Amniotic stem cell (primary cell): ENCODE results near the gene CYBA.

Source experiments
- DNase-seq: peaks from one replicate; lab custom pipeline; 2025; lab: John Stamatoyannopoulos, UW

Gene CYBA

DNA sequence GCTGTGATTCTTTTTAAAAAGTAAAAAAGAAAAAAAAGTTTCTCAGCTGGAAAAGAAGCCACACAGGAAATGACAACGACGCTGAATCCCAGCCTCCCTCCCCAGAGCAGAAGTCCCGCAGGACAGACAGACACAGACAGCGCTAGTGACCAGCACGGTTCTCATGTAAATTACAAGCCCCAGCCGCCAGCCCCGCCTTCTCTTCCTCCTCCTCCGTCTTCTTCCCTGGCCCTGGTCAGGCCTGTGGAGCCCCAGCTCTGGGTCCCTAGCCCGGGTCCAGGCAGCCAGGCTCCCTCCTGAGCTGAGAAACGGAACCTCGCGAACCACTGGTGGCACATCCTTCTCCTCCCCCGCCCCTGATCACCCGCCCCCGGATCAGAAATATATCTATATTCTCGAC, 19.5 kb downstream of the CYBA start:
- no peak for DNase-seq

DNA sequence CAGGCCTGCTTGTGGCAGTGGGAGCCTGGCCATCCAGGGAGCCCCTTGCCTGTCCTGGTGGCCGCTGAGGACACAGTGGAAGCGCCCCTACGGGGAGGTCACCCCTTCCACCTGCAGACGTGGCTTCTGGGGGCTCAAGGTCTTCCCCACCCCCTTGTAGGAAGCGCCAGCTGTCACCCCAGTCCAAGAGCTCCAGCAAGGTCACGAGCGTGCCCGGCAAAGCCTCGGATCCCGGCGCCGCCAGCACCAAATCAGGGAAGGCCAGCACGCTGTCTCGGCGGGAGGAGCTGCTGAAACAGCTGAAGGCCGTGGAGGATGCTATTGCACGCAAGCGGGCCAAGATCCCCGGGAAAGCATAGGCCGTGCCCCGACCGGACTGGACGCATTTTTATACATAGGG, 19.9 kb downstream of the CYBA start:
- DNase-seq: no peak

DNA sequence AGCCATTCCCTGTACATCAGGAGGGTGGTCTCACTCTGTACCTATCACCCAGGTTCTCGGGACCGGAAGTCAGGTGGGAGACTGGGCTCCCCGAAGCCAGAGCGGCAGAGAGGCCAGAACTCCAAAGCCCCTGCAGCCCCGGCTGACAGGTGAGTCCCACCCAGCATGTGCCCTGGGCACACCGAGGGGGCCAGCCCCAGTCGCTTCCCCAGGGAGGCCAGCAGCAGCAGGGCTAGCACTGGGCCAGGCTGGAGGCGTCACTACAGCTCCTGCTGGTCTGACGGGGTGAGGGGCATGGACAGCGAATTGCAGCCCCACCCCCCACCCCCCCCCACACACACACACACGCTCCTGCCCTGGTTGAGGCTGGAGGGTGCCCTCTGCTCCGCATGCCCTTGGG, 20.4 kb downstream of the CYBA start:
- DNase-seq: no peak

DNA sequence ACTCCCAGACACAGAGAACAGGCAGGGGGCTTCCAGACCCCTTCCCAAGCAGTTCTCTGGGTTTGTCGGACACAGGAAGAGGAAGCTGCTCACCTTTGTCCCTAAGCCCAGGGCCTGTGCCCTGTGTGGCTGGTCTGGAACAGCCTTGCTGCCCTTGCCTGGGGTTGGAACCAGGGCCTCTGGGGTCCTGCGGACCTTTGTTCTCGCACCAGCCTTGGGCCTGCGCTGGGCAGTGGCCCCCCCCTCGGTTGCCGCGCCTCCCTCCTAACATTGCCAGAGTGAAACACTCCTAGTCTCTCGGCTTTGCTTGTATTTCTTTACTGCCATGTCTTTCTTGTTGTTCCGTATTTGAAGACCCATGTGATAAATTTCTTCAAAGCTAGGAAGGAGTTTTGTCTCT, 21.0 kb downstream of the CYBA start:
- DNase-seq: no peak

DNA sequence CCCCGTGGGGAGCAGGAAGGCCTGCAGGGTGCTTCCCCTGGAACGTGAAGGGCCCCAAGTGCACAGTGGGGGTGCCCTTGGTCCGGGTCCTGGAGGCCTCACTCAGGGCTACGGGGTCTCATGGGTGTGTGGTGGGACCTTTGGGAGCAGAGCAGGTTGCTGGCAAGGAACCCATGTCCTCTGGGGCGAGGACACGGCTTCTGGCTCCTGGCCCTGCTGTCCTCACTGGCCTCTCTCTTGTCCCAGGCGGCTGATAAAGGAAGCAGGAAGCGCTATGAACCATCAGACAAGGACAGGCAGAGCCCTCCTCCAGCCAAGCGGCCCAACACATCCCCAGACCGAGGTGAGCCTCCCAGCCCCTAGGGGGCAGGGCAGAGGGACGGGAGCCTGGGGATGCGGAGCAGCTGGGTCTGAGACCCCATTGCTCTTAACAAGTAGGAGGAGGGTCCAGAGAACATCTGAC, 22.3 kb downstream of the CYBA start:
- DNase-seq: no peak

DNA sequence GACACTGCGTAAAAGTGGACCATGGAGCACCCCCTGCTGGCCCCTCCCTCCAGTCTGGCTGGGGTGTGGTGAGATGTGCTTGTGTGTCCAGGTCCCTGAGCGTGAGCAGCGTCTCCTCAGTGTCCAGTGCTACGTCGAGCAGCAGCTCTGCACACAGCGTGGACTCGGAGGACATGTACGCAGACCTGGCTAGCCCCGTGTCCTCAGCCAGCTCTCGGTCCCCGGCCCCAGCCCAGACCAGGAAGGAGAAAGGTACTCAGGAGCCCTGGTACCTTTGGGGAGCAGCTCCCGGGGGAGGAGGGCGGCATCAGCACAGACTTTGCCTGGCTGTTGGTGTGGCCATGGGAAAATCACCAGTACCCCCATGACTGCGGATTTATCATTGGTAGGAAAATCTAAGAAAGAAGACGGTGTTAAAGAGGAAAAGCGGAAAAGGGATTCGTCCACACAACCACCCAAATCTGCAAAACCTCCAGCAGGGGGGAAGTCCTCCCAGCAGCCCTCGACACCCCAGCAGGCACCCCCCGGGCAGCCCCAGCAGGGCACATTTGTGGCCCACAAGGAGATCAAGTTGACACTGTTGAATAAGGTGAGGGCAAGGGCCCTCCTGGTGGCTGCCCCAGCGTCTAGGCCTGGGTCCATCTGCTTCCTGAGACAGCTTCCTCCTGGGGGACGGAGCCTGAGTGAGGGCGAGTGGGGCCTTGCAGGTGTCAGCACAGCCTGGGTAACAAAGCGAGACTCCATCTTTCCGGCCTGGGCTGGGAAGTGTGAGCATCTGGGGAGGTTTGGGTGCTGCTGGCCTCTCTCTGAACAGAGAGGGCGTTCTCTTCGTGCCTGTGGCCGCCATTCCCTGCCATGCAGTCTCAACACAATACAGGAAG, 23.1 kb downstream of the CYBA start:
- no peak for DNase-seq

DNA sequence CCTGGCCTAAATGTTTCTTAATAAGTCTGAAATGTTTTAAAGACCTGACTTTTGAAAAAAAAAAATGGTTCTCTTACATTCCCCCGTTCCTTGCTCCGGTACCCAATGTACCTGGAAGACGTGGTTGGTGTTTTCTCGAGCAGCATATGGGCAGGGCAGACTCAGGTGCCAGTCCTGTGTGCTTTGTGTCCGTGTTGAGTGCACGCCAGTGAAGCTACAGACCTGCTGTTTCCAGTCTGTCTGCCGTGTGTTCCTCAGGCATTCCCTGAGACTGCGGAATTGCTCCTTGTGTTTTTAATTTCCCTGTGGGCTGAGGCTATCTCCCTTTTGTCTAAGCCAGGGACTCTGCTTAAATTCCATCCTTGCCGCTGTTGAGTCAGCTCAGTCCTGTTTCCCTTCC, 24.2 kb downstream of the CYBA start:
- DNase-seq: no peak

DNA sequence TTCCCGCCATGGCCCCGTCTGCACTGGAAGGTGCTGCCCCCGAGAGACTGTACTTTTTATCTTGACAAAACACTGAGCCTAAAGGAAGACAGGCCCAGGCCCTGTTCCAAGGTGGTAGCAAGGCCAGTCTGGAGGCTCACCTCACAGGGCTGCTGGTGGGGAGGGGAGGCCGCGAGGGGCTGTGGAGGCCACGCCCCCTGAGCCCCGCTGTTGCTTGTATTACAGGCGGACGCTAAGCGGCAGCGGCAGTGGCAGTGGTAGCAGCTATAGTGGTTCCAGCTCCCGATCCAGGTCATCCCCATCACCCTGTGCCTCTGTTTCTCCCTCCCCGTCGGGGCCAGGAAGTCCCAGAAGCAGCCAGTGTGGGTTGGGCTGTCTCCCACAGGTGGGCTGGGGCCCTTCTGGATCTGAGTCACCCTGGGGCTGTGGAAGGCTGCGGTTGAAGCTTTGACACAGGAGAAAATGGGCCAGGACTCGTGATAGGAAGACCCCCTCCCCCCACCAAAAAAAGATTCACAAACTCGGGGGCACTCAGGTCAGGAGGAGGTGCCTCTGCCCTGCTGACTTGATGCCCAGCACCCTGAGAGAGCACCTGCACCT, 25.8 kb downstream of the CYBA start:
- no peak for DNase-seq

DNA sequence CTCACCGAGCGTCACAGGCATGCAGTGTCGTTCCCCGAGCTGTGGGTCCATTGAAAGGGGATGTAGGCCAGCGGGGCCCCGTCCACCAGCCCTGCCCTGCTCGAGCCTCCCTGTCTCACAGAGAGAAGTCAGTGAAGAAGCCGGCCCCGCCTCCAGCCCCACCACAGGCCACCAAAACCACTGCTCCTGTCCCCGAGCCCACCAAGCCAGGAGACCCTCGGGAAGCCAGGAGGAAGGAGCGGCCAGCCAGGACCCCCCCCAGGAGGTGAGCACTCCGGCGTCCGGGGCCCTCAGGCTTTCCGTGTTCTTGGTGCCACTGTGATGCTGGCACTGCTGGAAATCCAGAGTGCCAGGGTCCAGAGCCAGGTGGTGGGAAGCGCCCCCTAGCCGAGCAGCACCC, 26.4 kb downstream of the CYBA start:
- DNase-seq: no peak

DNA sequence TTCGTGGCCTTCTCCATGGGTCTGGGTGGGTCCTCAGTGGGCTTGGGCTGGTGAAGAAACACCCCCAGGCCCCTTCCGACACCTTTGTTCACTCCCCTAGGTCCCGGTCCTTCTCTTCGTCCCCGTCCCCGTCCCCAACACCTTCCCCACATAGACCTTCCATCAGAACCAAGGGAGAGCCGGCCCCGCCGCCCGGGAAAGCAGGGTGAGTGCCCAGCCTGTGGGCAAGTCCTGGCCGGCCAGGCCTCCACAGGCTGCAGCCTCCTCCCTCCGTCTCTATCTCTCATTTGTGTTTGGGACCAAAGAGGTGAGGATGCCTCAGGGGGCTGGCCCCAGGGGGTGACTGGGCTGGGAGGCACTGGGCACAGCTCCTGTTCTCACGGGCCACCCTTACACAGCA, 27.0 kb downstream of the CYBA start:
- no peak for DNase-seq

DNA sequence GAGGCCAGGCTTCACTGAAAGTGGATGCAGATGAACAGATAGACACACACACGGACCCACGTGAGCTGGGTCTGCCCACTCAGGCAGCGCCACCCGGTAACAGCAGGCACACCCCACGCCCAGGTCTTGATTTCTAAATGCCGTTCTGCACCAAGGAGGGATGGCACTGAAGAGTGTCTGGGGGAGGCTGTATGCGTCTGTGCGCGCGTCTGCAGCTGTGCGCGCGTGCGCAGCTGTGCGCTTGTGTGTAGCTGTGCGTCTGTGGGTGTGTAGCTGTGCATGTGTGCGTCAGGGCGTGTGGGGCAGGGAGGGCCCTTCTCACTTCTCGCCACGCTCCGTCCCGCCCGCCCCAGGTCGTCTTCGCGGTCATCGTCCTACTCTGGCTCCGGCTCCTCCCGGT, 28.0 kb downstream of the CYBA start:
- no peak for DNase-seq

DNA sequence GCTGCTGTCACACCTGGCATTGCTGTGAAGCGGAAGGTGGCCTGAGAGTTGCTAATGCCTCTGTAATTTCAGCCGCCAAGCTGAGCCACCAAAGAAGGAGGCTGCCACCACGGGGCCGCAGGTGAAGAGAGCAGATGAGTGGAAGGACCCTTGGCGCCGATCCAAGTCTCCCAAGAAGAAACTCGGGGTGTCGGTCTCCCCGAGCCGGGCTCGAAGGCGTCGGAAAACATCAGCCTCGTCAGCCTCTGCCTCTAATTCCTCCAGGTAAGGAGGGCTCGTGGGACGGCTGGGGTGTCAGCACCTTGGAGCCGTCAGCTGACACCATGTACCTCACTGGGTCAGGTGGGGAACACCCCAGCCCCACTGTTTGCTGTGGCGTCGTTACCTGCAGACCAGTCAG, 28.7 kb downstream of the CYBA start:
- no peak for DNase-seq

DNA sequence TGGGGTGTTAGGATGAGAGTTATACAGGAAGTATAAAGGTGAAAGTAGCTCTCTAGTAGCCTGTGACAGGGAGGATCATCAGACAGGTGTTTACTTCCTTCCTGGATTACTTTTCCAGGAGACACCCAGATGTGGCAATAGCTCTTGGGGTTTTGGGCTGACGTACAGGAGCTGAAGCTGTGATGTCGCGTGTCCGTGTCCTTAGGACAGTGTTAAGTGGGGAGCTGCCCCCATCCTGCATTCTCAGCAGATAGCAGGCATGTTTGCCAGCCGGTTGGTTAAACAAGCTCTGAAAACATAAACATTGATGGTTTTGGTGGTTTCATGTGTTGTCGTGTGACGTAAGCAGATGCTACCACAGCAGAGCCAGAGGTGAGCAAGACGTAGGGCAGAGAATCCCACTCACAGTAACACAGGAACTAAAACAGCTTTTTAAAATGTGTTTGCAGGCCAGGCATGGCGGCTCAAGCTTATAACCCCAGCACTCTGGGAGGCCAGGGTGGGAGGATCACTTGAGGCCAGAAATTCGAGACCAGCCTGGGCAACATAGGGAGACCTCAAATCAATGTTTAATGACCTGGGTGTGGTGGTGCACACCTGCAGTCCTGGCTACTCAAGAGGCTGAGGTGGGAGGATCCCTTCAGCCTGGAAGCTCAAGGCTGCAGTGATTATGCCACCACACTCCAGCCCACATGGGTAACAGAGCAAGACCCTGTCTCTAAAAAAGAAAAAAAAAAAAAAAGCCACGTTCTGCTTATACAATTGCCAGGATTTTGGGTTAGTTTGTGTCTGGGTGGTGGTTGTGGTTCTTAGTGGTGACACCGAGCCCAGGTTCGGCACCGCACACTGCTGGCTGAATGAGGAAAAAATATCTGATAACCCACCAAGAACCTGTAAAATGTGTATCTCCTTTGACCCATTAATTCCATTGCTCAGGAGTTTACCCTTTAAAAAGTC, 30.7 kb downstream of the CYBA start:
- DNase-seq: no peak

DNA sequence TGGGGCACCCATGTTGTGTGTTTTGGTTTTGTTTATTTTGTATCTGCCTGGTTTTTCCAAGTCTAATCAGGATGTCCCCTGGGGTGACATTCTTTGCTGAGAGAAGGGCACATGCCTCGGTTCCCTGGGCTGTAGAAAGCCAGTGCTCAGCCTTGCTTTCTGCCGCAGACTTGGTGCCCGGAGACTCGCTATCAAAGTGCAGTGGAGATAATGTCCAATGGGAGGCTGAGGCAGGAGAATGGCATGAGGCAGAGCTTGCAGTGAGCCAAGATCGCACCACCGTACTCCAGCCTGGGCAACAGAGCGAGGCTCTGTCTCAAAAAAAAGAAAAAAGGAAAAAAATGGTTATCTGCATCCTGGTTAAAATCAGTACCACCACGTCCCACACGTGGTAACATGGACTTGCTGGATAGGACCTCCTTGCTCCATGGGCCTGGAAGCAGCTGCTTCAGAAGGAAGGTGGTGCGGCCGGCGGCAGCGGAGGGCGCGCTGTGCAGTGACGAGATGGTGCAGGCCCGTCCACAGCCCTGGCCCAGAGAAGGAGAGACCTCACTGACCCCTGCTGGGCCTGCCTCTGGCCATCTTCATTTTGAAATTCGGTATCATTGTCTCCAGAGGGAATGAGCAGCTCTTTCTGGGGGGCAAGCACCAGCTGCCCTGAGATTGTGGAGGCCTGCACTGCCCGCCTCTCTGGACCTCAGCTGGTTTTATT, 31.7 kb downstream of the CYBA start:
- no peak for DNase-seq

DNA sequence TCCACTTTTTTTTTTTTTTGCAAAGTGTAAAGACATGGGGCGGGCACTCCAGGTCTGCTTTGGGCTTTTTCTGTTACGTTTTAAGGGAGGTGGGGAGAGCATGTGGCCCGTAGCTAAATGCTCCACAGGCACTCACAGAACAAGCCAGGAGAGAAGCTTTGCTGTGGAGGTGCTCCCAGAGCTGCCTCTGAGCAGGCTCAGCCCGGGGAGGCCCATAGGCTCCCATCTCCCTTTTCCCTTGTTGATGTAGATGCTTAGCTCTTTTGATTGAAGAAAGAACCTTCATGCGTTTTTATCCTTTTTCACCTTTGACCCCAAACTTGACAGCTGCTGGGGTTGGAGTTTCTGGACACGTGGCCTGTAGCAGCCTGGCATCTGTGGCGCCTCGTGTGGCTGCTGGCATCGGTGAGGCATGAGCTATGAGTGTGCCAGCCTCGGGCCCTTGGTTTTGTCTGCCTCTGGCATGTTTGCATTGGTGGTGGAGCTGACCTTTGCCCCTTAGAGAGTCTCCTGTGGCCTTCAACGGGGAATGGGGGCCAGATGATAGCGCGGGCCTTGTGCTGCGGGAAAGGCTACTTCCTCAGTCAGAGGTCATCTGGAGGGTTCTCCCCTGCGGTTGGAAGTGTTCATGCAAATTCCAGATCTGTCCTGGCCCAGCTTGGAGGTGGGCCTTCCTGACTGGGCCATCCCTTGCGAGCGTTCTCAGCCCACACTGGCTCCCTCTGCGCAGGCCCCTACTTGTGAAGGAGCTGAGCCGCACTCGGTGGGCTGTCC, 32.5 kb downstream of the CYBA start:
- DNase-seq: no peak

DNA sequence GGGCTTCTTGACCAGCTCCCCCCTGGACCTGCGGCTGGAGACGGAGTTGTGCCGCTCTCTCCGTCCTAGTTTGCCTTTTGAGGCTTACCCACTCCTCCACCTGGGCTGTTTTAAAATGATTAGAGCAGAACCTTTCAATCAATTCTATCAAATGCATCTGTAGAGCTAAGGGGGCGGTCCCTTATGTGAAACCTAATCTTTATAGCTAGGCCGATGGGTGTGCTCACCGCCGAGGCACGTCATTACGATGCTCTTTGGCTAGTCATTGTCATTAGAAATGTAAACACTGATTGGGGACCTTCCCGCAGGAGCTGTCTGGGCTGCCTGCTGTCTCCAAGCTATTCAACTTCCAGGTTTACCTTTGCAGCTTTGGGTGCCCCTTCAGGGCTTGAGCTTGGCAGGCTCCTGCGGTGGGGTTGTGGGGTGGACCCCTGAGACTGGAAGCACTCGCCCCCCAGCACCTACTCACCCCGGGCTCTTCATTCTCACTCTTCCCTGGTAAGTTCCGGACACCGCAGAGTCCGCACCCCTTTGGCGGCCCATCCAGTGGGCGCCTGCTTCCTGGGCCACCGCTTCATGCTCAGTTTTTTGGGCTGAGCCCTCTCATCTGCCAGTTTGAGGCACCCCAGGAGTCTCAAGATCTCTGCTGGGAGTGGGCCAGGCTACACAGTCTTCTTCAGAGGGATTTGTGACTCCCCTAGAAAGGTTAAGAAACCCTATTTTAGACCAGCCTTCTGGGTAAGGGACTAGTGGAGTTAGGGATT, 33.4 kb downstream of the CYBA start:
- no peak for DNase-seq

DNA sequence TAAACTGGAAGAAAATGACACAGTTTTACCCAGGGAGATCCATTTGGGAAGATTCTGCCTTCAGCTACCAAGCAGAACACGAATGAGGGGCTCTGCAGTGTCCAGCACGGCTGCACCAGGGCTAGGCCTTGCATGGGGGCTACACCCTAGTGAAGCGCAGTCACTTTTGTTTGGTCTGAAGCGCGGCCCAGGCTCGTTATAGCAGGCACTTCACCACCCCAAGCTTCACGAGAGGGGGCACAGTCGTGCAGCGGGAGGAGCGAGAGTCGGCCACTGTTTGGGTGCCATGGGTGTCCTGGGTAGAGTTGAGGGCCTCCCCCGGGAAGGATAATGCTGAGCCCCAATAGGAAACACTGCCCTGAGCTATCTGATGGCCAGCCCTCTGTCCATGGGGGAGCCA, 34.1 kb downstream of the CYBA start:
- DNase-seq: no peak

DNA sequence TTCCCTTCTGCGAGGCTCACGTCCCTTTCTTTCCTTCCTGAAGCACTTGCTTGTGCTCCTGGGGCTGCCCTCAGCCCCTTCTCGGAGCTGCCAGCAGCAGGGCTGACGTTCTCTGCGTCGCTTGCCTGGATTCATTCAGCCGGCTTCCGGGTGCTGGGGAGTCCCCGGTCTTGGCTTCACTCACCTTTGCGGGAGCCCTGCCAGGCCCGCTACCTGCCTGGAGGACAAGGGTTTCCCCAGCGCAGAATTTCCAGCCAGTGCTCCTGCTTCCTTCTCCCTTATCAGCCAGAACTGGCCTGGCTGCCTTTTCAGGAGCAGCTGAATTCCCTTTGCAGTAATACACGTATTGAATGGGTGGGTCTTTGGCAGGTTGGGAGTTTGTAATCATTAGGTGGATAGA, 34.5 kb downstream of the CYBA start:
- no peak for DNase-seq

DNA sequence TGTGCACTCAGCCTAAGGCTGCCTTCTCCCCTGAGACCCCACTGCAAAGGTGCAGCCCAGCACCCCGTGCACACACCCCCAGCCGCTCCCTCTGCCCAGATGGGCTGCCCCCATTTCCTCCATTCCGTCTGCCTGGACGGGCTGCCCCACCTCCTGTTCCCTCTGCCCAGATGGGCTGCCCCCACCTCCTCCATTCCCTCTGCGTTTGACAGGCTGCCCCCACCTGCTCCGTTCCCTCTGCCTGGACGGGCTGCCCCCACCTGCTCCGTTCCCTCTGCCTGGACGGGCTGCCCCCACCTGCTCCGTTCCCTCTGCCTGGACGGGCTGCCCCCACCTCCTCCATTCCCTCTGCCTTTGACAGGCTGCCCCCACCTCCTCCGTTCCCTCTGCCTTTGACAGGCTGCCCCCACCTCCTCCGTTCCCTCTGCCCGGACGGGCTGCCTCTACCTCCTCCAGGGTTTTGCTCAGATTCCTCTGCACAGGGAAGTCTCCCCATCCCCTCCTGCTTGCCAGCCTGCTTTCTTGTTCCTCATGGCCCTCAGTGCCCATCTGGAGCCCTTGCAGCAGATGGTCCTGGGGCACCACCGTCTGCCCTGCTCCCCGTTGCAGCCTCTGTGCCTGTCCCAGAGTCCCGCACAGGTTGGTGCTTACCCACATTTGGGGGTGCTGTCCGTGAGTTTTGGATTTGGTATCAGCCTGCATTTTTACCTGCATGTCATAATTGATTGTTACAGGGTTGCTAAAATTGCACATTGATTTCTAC, 35.9 kb downstream of the CYBA start:
- no peak for DNase-seq
